A549 (cell line): ENCODE data around the gene CHN1. TPM values are rescaled to one million over a fixed set of nuclear protein-coding genes. Genes with fewer than 3 reads are reported as not detected.

Experiments
- ATAC-seq, 2 experiments: fragments of 200-7000 bp in 1 of 2; fragments of >200 bp in 1 of 2; cut with Nextera tagmentation in 1 of 2; cut with Tn5 transposase in 1 of 2; 3 replicates each; pipeline versions ENCODE4 v1.8.0 to v1.9.1; 2018 to 2020; ENCODE audit warnings: mild to moderate bottlenecking in 1 of 2, moderate library complexity in 1 of 2
- CTCF ChIA-PET: fragments of 300-600 bp; sonication (Branson Sonifier 250); formaldehyde crosslinking; extraction: SDS; loops from one replicate; lab custom pipeline; 2021; ENCODE audit warnings: antibody characterized with exemption, inconsistent platforms; lab: Yijun Ruan, JAX
- POLR2A ChIA-PET: fragments of 350-600 bp; formaldehyde crosslinking; extraction: SDS; loops from one replicate; lab custom pipeline; 2021; ENCODE audit warnings: antibody characterized with exemption, inconsistent platforms; lab: Yijun Ruan, JAX
- DNase-seq, 2 experiments: peaks; one replicate each; pipeline versions ENCODE4 v3.0.0 to v3.0.0-alpha.2; 2011 to 2016; ENCODE audit warnings: low read depth in 1 of 2, low spot score in 1 of 2
- FAIRE-seq: peaks from 2 replicates; lab custom pipeline; 2011; peaks lifted over from hg19 to GRCh38; lab: Jason Lieb, UNC
- H3K27ac ChIP-seq, 2 experiments: fragments of >200 bp; sonication (Bioruptor Twin); formaldehyde crosslinking; 3 replicates each; pipeline ENCODE4 v1.5.1; 2016 to 2017
- H3K4me1 ChIP-seq: fragments of >200 bp; sonication (Bioruptor Twin); formaldehyde crosslinking; 3 replicates; pipeline ENCODE4 v1.6.1; 2016
- H3K4me2 ChIP-seq: fragments of >200 bp; sonication (Bioruptor Twin); formaldehyde crosslinking; 3 replicates; pipeline ENCODE4 v1.6.1; 2016
- H3K4me3 ChIP-seq: fragments of >200 bp; sonication (Bioruptor Twin); formaldehyde crosslinking; 3 replicates; pipeline ENCODE4 v1.5.1; 2016
- H3K9me3 ChIP-seq: fragments of >200 bp; sonication (Bioruptor Twin); formaldehyde crosslinking; 3 replicates; pipeline ENCODE4 v1.6.1; 2016
- BCL3 ChIP-seq: fragments of >200 bp; sonication (Bioruptor Twin); formaldehyde crosslinking; IDR thresholded peaks from 3 replicates; pipeline ENCODE4 v1.6.1; 2016
- BHLHE40 ChIP-seq: IDR thresholded peaks from 2 replicates; pipeline ENCODE4 v1.6.1; 2012; ENCODE audit warnings: low read depth, low read length, inconsistent platforms
- CHD2 ChIP-seq: fragments of 150-350 bp; IDR thresholded peaks from 2 replicates; pipeline ENCODE4 v1.6.1; 2014; ENCODE audit warnings: low read length; ENCODE audit not compliant: partially characterized antibody
- ESRRA ChIP-seq: fragments of 150-350 bp; IDR thresholded peaks from 2 replicates; pipeline ENCODE4 v1.6.1; 2014; ENCODE audit warnings: mild to moderate bottlenecking, low read length, borderline replicate concordance
- HES2 ChIP-seq: fragments of >200 bp; sonication (Bioruptor Twin); formaldehyde crosslinking; IDR thresholded peaks from 2 replicates; pipeline ENCODE4 v1.6.1; 2016
- HEYL ChIP-seq: fragments of 250-450 bp; sonication (Bioruptor Pico); IDR thresholded peaks from 2 replicates; pipeline ENCODE4 v1.8.0; 2021; ENCODE audit warnings: mild to moderate bottlenecking, moderate library complexity
- JUN ChIP-seq, 2 experiments: fragments of >200 bp; sonication (Bioruptor Twin); formaldehyde crosslinking; IDR thresholded peaks; 2 replicates in 1 of 2; 3 replicates in 1 of 2; pipeline ENCODE4 v1.6.1; 2016 to 2017
- KDM1A ChIP-seq: fragments of 200-600 bp; sonication (generic); IDR thresholded peaks from 2 replicates; pipeline ENCODE4 v1.6.1; 2016; ENCODE audit warnings: low read depth, mild to moderate bottlenecking
- MAX ChIP-seq: IDR thresholded peaks from 2 replicates; pipeline ENCODE4 v1.6.1; 2012
- POLR2AphosphoS2 ChIP-seq: conservative IDR thresholded peaks from 2 replicates; pipeline ENCODE4 v1.6.1; 2012; ENCODE audit warnings: low read length, improper control_type of control experiment, inconsistent platforms
- RAD21 ChIP-seq, 2 experiments: fragments of >200 bp in 1 of 2; sonication (Bioruptor Twin) in 1 of 2; formaldehyde crosslinking in 1 of 2; IDR thresholded peaks in 1 of 2; conservative IDR thresholded peaks in 1 of 2; 2 replicates in 1 of 2; 3 replicates in 1 of 2; pipeline ENCODE4 v1.6.1; 2012 to 2018; ENCODE audit warnings: inconsistent platforms in 1 of 2
- RARB ChIP-seq: fragments of 250-450 bp; sonication (Bioruptor Pico); IDR thresholded peaks from 2 replicates; pipeline ENCODE4 v1.8.0; 2021; ENCODE audit warnings: mild to moderate bottlenecking, moderate library complexity
- REST ChIP-seq: fragments of 200-600 bp; sonication (generic); IDR thresholded peaks from 2 replicates; pipeline ENCODE4 v1.6.1; 2016; ENCODE audit warnings: antibody characterized with exemption, mild to moderate bottlenecking, moderate library complexity
- USF2 ChIP-seq: fragments of 450-650 bp; IDR thresholded peaks from 2 replicates; pipeline ENCODE4 v1.6.1; 2014; ENCODE audit warnings: antibody characterized with exemption
- ZC3H11A ChIP-seq: fragments of 450-650 bp; IDR thresholded peaks from 2 replicates; pipeline ENCODE4 v1.6.1; 2014; ENCODE audit warnings: antibody characterized with exemption, mild to moderate bottlenecking
- WGBS: methylation state at CpG from one replicate; pipeline ENCODE4 v1.1.6; 2017; ENCODE audit errors: missing lambda C conversion rate; 5-methylcytosine and 5-hydroxymethylcytosine counted together
- polyA plus RNA-seq, 4 experiments: library from polyadenylated mRNA; depleted of rRNA in 3 of 4; stranded (reverse); fragments of >200 nt; fragmentation: RNase III in 1 of 4; extraction: RNeasy Plus Mini Kit Qiagen cat#74134 plus additional on column Dnase treatment in 1 of 4; gene quantifications; 2 replicates in 3 of 4; 3 replicates in 1 of 4; pipeline ENCODE4 v1.2.3, GENCODE V29; 2011 to 2017

CHN1 gene
- polyA plus RNA-seq, 2 of the 4 experiments (the other 2 are of a cell fraction) = 20.9 to 46.6 TPM

- Histone ChIP-seq H3K4me2 (no peak overlapping the region), H3K4me3 (no peak overlapping the region), H3K4me1 (no peaks in the 10 kb centered on the region), H3K9me3 (no peaks in the 10 kb centered on the region), H3K27ac (no peak overlapping the region)
- CTCF ChIA-PET = interaction anchor here (1.4 to 4.6 kb wide), 2 partner anchors 11 to 20 kb away, joined by 4 to 68 read pairs; partner anchors contain the start of gene CHRNA1
- 83% methylated on average over 5 of the region's 5 CpGs for WGBS
- TF ChIP-seq USF2 (no peak), POLR2AphosphoS2 (no peak), BCL3 (no peak), ZC3H11A (no peak), MAX (no peak), KDM1A (no peak), REST (no peak), BHLHE40 (no peak), ESRRA (no peak), RARB (CRISPR knock-in tag) (no peak), HES2 (no peak)
- POLR2A ChIA-PET = no interaction called here
- DNase-seq (no peak), FAIRE-seq (no peak), ATAC-seq (no peak)
These were observed 254.2 kb downstream of the CHN1 start for GRCh38 chr2:174750923-174751441.

- Histone ChIP-seq H3K9me3 (no peaks in the 10 kb centered on the region), H3K27ac (no peak overlapping the region), H3K4me1 (no peaks in the 10 kb centered on the region), H3K4me3 (no peak overlapping the region), H3K4me2 (no peak overlapping the region)
- 58% methylated on average over 8 of the region's 8 CpGs for WGBS
- ATAC-seq (no peak), DNase-seq (no peak), FAIRE-seq (no peak)
- CTCF ChIA-PET = interaction anchor here (0.8 to 4.6 kb wide), 18 partner anchors 11 to 458 kb away, joined by 3 to 68 read pairs (median 4); partner anchors contain the start of gene CHRNA1
- POLR2A ChIA-PET = no interaction called here
- TF ChIP-seq JUN (IDR thresholded peaks at IDR 0.05) (no peak), BHLHE40 (no peak), RAD21 (conservative IDR thresholded peaks at IDR 0.05 in 1 of 2, IDR thresholded peaks at IDR 0.05 in 1 of 2) (no peak), HEYL (CRISPR knock-in tag) (no peak), REST (no peak), POLR2AphosphoS2 (no peak), CHD2 (no peak)
These were observed 255.4 kb downstream of the CHN1 start for GRCh38 chr2:174749793-174750192.
